PC-3 (cell line): ENCODE data around the gene NKX6-2.

Source experiments
- EZH2 ChIP-seq: fragments of 300-600 bp; sonication (generic); IDR thresholded peaks from one replicate; pipeline ENCODE4 v1.6.1; 2017; ENCODE audit warnings: antibody characterized with exemption, mild to moderate bottlenecking, low read length; ENCODE audit not compliant: unreplicated experiment
- EZH2phosphoT487 ChIP-seq: fragments of 300-600 bp; sonication (generic); IDR thresholded peaks from 2 replicates; pipeline ENCODE4 v1.6.1; 2018; ENCODE audit warnings: mild to moderate bottlenecking, antibody characterized with exemption, low read length, borderline replicate concordance
- TF ChIP-seq, protein P1 (sequence below): fragments of 300-600 bp; sonication (generic); conservative IDR thresholded peaks from 2 replicates; pipeline ENCODE4 v1.5.1; 2017; ENCODE audit warnings: antibody characterized with exemption, low read depth, mild to moderate bottlenecking, low read length

- no peak for TF ChIP-seq EZH2
- TF ChIP-seq, protein P1, sequence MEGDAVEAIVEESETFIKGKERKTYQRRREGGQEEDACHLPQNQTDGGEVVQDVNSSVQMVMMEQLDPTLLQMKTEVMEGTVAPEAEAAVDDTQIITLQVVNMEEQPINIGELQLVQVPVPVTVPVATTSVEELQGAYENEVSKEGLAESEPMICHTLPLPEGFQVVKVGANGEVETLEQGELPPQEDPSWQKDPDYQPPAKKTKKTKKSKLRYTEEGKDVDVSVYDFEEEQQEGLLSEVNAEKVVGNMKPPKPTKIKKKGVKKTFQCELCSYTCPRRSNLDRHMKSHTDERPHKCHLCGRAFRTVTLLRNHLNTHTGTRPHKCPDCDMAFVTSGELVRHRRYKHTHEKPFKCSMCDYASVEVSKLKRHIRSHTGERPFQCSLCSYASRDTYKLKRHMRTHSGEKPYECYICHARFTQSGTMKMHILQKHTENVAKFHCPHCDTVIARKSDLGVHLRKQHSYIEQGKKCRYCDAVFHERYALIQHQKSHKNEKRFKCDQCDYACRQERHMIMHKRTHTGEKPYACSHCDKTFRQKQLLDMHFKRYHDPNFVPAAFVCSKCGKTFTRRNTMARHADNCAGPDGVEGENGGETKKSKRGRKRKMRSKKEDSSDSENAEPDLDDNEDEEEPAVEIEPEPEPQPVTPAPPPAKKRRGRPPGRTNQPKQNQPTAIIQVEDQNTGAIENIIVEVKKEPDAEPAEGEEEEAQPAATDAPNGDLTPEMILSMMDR = no peak
- no peak for TF ChIP-seq EZH2phosphoT487
Measured at GRCh38 chr10:132783940-132784865, 1.7 kb downstream of the NKX6-2 start.
